Fibroblast of skin of back (primary cell): ENCODE data around the gene CDH13.

ENCODE experiments used
- DNase-seq: peaks from one replicate; pipeline ENCODE4 v3.0.0-alpha.2; 2013

The CDH13 gene

DNA sequence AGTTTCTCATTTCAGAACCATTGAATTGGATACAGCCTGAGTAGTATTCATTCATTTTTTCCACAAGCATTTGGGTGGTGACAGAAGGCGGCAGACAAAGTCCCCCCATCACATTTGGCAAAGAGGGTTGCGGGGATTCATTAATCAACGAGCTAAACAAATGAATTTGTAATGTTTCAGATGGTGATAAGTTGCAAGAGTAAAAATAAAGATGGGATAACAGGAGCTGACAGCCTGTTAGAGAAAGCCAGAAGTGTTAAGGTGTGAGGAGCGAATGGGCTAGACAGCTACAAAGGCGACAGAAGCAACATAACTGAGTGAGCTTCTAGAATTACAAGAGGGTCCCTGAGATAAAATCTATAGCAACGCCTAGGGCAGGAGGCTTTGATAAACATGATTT lies 838.2 kb downstream of the CDH13 start:
- DNase-seq: no peak

DNA sequence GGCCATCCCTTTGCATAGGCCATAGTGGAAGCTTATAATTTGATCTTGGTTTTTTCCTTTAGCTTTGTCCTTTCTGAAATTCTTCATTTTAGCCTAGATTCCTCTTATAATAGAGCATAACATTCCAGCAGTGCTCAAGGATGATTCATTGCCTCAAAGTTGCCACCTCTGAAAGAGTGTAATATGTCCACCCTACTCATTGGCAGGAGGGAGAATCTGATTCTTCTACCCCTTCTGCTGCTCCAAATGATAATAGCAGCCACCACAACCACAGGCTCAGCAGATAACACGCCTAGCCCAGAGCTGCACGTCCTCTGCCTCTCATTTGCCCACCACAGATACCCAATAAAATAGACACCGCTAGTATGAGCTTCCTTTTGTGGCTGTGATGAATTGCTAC lies 843.6 kb downstream of the CDH13 start:
- peak; percentile 86 for DNase-seq

DNA sequence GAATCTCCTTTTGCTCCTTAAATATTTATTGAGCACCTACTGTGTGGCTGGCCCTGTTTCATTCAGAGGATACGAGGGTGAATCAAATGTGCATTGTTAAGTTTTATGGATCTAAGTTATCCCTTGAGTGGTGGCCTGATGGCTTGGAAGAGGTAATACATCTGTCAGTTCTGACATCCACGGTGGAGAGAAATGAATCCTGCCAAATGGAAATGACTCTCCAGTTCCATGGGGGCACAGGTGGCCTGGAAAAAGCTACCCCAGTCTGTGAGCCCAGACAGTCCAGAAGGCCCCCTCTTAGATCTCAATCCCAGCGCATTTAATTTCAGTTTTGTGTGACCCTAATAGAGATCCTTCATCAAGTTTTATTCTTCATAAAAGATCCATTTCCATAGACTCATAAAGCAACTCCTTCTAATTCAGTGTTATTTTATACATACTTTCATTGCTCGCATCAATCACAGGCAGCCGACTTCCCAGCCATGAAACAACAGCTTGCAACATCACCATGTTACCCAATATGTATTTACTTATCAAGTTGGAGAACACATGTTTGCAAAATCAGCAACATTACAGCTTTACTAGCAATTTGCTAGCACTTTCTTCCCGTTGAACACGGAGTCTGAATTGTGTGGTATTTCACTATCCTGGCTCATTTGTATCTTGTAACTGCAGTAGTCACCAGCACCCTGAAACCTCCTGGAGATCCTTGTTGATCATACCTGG lies 846.2 kb downstream of the CDH13 start:
- DNase-seq: no peak

DNA sequence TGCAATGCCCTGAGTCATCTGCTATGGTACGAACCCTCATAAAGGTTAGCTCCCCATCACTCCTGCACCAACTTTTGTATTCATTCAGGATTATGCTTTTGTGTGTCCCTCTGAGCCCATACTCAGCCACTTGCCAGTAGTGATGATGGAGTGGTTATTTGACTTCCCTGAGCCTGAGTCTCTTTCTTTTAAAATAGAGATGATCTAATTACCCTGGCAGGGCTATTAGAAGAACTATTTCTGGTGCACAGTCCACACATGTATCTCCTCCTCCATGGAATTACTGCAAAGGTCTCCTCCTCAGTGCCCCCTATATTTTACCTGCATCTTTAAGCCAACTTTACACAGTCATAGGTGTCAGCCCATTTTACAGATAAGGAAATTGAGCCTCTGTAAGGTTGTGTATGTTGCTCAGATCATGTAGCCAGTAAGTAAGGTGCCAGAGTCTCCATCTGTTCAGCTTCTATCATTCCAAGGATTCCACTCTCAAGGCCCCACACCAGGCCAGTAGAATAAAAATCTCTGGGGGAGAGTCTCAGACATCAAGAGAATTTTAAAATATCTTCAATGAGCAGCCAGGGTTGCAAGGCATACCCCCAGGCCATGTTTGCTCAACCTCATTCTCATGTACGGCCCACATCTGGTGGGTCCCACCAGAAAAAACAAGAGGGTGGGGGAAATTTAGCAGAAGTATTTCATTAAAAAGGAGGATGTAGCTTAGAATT lies 847.3 kb downstream of the CDH13 start:
- DNase-seq: peak; percentile 34

DNA sequence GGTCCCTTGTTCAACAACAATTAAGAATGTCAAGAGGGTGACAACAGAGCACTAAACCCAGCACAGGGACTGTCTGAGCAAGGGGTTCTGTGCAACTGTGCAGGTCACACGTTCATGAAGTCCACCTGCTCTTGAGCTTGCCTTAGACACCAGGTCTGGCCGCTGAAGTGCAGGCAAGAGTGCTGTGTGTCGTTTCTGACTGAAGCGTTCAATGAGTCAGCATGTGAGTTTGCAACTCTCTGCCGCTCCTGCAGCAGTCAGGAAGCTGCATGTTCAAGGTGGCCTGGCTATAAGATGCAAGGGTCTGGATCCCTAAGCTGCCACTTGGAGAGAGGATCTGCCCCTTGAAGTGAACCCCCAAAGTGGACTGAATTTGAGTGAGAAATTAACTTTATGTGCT lies 848.3 kb downstream of the CDH13 start:
- no peak for DNase-seq

DNA sequence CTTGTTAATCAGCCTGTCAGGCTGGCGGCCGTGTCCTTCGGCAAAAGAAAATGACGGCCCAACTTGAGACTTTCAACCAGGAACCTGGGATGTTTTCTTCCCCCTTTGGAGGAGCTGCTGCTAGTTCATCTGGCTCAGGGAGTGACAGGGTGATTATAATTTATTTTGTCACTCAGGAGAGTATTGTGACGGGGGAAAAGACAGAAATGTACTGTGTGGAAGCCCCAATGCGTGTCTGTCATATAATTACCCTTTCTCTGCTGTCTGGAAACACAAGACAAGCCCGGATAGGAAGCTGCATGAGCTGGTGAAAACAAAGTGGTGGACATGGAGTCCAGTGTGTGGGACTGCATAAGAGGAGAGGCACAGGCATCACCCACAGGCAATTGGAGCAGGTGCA lies 854.8 kb downstream of the CDH13 start:
- DNase-seq: no peak

DNA sequence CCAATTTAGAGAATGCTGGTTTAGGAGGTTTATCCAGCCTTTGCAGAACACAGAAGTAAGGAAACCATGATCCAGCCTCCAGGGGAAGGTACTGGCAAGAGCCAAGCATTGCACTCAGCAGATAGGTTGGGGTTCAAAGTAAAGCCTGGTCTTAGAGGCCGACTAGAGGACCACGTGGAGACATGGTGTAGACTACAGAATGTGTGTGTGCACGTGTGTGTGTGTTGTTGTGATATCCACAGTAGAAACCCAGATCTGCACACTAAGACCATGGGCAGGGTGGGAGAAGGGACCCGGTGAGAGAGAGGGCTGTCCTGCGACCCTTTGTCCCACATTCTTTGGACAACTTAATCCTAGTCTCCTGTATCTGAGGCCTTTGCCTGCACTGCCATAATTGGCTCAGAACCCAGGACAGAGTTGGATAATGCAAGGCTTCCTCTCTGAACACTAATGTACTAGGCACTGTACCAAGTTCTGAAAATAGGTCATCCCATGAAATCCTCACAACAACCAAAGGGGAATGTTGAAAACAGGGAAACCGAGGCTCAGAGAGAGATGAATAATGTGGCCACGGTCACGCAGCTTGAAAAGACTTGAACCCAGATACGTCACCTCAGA lies 855.9 kb downstream of the CDH13 start:
- no peak for DNase-seq

DNA sequence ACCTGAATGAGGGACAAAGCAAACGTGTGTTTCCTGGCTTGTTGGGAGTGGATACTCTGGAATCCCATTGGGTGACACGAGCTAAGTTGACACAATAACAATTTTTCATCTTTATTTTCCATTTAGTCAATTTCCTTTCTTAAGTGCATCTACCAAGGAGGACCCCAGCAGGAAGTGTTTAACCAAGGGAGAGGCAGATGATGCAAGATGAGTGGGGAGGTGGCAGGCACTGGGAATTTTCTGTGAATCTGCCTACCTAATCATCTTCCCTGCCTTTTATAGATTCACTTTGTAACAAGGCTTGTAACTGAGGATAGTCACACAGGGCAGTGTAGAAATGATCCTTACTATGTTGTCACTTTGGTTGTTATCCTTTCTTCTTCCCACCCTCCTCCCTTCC lies 863.3 kb downstream of the CDH13 start:
- no peak for DNase-seq

DNA sequence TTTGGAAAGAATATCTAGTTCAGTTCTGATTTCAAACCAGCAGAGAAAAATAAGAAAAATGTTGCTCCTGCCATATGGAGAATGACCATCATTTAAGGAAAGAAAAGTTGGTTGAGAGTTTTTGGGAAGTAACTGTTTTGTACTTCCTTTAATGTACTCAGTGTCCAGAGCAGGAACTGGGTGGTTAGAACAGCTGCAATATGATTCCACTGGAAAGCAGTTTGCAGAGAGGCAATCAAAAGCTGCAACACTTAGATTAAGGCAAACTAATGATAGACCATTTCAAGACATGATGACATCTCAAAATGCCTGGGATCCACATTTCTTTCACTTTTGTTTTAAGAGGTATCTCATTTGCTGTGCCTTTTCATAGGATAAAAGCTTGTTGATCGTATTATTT lies 867.7 kb downstream of the CDH13 start:
- DNase-seq: no peak

DNA sequence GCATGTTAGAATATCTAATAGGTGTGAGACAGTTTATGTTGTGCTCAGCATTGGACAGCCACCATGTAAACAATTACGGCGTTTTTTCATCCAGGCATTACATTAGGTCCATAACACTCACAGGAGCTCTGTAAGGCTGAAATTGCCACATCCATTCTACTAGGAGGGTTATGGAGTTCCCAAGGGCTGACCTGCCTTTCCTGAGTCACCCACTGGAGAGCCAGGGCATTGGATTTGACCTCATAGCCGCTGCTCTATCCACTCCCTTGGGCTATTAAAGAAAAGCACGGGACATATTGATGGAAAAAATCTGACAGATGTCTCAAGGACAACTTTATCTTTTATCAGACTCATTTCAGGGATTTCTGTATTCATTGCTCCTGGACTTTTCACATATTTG lies 874.7 kb downstream of the CDH13 start:
- no peak for DNase-seq

DNA sequence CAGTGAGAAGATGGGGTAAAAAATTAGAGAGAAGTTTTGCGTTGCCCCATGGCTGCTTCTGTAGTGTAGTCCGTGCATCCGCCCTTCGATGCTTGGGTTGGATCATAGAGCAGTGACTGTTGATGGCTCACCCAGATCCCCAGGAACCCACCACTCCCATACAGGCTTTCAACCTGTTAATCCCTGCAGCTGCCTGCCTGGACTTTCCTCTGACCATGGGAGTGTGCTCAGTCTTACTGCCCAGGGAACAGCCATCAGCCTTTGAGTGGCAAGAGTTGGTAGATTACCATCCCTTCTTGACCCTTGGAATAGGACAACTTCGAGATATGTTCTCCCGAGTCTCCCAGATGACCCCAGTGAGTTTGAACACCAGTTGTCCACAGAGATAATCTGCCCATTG lies 881.5 kb downstream of the CDH13 start:
- no peak for DNase-seq

DNA sequence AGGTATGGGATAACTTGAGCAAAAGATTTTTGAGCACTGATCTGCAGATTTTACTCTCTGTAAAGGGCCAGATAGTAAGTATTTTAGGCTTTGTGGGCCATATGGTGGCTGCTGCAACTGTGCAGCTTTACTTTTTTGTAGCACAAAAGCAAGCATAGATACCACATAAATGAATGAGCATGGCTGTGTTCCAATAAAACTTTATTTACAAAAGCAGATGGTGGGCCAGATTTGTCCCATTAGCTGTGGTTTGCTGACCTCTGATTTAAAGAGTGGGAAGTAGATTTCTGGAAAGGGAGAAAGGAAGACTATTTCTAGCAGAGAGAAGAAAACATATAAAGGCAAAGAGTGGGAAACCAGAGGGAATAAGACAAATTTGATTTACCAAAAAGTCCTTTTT lies 882.5 kb downstream of the CDH13 start:
- DNase-seq: no peak

DNA sequence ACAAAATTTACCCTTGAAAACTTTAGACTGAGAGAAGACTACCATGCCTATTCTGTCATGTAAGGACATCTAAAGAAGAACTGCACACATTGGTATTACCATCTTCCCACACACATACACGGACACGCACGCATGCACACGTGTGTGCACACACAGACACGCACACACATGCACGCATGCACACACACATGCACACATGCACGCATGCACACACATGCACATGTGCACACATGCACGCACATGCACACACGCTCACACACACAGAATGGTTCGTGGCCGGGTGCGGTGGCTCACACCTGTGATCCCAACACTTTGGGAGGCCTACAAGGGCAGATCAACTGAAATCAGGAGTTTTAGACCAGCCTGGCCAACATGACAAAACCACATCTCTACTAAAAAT lies 884.1 kb downstream of the CDH13 start:
- no peak for DNase-seq

DNA sequence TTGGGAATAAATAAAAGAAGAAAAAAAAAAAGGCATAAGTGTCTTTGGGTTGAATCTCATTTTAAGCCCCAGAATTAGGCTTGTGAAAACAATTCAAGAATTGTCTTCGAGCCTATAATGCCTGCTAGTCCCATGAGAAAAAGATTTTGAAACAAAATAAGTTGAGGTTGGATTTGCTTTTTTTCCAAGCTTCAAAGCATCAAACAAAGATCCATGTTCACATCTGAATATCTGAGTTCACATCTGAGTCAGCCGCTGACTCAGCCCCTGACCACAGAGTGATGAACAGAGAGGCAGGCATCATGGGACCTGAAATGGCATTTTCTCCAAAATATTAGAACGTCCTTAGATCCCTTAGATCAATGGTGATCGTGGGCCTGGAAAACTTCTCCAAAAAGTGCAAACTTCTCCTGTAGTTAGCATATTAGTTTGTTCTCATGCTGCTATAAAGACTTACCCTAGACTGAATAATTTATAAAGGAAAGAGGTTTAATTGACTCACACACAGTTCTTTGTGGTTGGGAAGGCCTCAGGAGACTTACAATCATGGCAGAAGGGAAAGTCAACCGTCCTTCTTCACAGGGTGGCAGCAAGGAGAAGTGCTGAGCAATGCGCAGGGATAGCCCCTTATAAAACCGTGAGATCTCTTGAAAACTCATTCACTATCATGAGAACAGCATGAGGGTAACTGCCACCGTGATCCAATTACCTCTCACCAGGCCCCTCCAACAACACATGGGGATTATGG lies 886.4 kb downstream of the CDH13 start:
- peak; percentile 95 for DNase-seq

DNA sequence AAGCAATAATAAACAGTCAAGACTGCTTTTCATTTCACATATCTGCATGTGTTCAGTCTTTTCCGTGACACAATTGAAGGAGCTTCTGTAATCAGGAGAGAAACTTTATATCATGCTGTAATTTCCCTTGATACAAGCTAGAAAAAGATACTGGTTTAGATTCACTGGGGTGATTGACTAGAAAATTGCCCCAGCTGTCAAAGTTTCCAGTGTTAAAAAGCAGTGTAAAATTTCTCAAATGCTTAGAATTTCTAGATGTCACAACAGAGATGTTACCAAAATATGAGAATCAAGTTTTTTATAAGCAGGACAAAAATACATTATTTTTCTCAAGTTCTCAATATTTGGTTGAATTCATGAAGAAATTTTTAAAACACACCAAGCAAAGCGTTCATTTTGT lies 888.6 kb downstream of the CDH13 start:
- no peak for DNase-seq

DNA sequence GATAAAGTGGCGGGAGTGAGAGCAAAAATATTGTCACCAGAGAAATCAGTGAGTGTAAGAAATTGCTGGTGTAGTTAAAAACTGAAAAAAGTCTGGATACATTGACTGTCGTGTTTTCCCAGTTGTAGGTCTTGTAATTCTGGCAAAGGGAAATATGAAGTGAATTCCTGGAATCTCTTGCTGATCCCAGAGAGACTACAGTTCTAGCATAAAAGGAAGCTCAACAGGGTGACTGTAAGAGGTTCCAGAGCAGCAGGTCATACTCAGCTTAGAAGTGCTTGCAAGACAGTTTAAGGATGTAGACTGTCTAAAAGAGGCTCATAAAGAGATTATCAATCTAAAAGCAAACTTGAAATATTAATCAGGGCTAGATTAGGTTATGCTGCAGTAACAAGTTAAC lies 890.2 kb downstream of the CDH13 start:
- DNase-seq: peak; percentile 52

DNA sequence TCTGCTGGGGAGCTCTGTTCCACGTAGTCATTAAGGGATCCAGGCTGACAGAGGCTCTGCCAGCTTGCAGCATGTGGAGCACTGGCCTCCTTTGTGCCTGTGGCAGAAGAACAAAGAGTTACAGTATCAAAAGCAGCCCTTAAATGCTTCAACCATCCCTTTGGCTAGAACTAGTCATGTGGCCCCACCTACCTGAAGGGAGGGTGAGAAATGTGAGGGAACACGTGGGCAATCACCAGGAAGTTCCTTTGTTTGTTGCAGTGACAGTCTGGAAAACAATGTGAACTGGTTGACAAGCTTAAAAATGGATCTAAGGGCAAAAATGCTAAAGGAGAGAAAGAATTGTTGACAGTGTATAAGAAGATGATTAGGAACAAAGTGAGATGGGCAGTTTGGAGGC lies 890.6 kb downstream of the CDH13 start:
- no peak for DNase-seq

DNA sequence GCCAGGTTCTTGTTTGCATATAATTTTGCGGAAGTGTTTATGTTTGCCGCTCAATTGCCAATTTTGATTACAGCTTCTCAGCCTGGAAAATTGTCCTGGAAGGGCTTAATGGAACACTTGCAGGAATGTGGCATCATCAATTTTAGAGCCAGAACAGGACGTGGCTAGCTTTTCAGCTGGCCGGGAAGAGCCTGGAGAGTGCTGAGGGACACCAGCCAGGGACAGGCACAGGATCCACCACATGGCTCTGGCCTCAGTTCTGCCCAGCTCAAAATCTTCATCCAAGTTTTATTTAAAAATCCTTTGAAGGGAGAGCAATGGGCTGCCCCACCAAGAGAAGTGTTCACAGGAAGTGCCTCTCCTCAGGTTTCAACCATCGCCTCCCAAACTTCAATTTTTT lies 893.8 kb downstream of the CDH13 start:
- DNase-seq: no peak

DNA sequence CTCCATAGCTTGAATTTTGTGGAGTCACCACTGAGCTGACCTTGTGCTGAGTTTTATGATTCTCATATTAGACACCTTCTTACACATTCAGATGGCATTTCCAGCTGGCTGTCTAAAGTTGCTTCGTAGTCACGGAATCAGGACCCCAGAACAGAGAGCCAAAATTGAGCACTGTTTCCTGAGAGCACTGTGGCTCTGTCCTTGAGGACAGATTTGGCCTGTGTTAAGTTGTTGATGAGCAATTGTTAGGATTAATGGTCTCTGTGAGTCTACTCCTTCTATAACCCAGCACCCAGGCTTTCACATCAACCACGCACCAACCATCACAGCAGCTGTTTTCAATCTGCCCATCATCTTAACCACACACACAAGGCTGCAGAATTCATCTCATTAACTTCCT lies 903.5 kb downstream of the CDH13 start:
- DNase-seq: peak; percentile 86

DNA sequence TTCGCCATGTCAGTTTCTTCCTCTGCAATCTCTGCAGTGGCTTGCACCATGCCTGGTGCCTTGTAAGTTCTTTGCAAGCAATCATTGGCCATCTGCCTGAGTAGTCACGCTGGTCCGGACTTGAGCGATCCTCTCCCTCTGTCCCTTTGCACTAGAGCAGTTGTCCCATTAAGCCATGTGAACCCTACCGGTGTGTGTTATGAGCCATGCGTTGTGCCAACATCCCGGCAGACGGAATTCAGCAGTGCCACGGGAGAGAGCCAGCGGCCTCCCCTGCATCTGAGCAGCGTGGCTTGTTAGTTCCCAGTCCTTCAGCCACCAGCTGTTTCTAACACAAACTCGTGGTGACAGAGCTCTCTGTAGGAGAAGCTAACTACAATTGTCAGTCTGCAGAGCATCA lies 905.9 kb downstream of the CDH13 start:
- no peak for DNase-seq

DNA sequence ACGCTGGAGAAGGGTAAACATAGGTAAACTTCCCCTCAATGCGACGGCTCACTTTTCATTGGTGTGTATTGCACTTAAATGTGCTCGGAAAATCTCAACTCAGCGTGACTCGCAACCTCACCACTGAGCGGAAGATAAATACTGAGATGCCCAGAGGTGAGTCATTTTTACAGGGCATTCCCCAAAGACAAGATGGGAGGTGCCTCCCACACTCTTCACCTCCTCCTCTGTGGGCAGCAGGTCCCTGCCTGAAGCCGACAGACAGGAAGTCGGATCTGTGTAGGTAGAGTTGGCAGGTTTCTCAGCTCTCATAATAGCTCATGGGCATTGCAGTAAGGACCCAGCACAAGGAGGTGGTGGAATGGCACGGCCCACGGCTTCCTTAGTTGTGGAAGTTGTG lies 906.4 kb downstream of the CDH13 start:
- DNase-seq: peak; percentile 76

DNA sequence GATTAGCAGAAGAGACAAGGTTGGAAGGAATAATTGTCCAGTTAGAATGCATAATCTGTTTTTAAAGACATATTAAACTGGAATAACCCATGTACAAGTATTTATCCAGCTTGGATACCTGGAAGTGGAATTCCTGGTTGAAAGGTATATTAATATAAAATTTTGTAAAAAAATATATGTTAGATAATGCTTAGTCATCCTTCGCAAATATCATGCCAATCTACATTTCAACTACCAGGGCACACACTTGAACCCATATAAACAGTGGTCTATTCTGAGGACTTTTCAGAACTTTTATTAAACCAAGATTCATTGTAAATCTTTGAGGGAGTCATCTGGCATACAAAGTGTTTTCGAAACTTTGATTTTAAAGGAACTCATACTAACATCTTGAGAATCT lies 911.9 kb downstream of the CDH13 start:
- no peak for DNase-seq

DNA sequence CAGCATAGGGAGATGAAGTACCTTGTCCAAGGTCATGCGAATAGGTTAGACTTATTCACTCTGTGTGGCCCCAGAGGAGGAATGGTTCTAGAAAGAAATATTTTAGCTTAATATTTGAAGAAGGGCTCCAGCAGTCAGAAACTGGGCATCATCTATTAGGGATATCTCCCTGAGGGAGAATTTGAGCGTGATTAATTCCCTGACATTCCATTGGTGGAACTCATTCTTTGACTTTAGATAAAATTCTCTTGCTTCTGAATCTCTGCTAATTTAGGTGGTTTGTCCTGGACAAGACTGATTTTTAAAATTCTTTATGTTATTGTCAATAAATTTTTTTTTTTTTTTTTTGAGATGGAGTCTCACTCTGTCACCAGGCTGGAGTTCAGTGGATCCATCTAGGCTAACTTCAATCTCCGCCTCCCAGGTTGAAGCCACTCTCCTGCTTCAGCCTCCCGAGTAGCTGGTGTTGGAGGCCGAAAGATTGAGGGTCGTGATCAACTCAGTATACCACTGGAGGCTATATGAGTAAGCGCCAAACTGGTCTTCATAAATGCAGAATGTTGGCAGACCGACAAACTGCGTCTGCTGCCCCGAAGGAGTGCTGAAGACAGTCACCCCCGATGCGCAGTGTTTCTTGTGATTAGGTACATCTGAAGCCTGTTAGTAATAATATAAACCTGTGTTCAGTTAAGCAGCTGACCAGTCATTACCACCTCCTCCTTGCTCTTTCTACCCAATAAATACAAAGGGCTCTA lies 913.1 kb downstream of the CDH13 start:
- DNase-seq: peak; percentile 54
